GM12878 (cell line): ENCODE data around the gene IER5. TPM values are rescaled to one million over a fixed set of nuclear protein-coding genes. Genes with fewer than 3 reads are reported as not detected.

Experiments
- BCL11A ChIP-seq: IDR thresholded peaks from 2 replicates; pipeline ENCODE4 v1.6.1; 2011; ENCODE audit warnings: low read depth, low read length
- CHD1 ChIP-seq: IDR thresholded peaks from 2 replicates; pipeline ENCODE4 v1.6.1; 2012; ENCODE audit warnings: low read depth, low read length, improper control_type of control experiment
- CREB1 ChIP-seq: IDR thresholded peaks from 2 replicates; pipeline ENCODE4 v1.6.1; 2012; ENCODE audit warnings: low read depth, mild to moderate bottlenecking, inconsistent platforms
- EED ChIP-seq: sonication (generic); IDR thresholded peaks from 2 replicates; pipeline ENCODE4 v1.6.1; 2016; ENCODE audit warnings: antibody characterized with exemption, low read depth
- HDGF ChIP-seq: fragments of 450-650 bp; IDR thresholded peaks from 2 replicates; pipeline ENCODE4 v1.6.1; 2016; ENCODE audit warnings: antibody characterized with exemption
- KAT2A ChIP-seq: conservative IDR thresholded peaks from 2 replicates; pipeline ENCODE4 v1.6.1; 2011; ENCODE audit warnings: low read depth, low read length; ENCODE audit not compliant: control insufficient read depth
- KDM1A ChIP-seq: fragments of 200-600 bp; sonication (generic); IDR thresholded peaks from 2 replicates; pipeline ENCODE4 v1.6.1; 2016; ENCODE audit warnings: borderline replicate concordance
- NFXL1 ChIP-seq: fragments of 450-650 bp; IDR thresholded peaks from 2 replicates; pipeline ENCODE4 v1.6.1; 2017; ENCODE audit warnings: antibody characterized with exemption, mild to moderate bottlenecking, borderline replicate concordance
- NFYB ChIP-seq: IDR thresholded peaks from 2 replicates; pipeline ENCODE4 v1.6.1; 2011; ENCODE audit warnings: low read depth, mild to moderate bottlenecking, low read length, improper control_type of control experiment, moderate library complexity; ENCODE audit not compliant: insufficient read depth
- POLR2AphosphoS2 ChIP-seq: IDR thresholded peaks from 2 replicates; pipeline ENCODE4 v1.6.1; 2011; ENCODE audit warnings: low read depth, mild to moderate bottlenecking, low read length, improper control_type of control experiment, moderate library complexity
- SIN3A ChIP-seq: IDR thresholded peaks from 2 replicates; pipeline ENCODE4 v1.6.1; 2012; ENCODE audit warnings: low read depth, low read length, improper control_type of control experiment
- TCF3 ChIP-seq: IDR thresholded peaks from 2 replicates; pipeline ENCODE4 v1.6.1; 2012; ENCODE audit warnings: low read depth, mild to moderate bottlenecking, low read length, borderline replicate concordance; ENCODE audit not compliant: insufficient read depth
- YBX1 ChIP-seq: fragments of 450-650 bp; IDR thresholded peaks from 2 replicates; pipeline ENCODE4 v1.6.1; 2016; ENCODE audit warnings: antibody characterized with exemption
- ZNF622 ChIP-seq: fragments of 450-650 bp; IDR thresholded peaks from 2 replicates; pipeline ENCODE4 v1.6.1; 2017; ENCODE audit warnings: mild to moderate bottlenecking, inconsistent platforms
- polyA plus RNA-seq, 11 experiments: library from polyadenylated mRNA; depleted of rRNA in 4 of 11; unstranded in 6 of 11; stranded (reverse) in 5 of 11; fragments of >200 nt; fragmentation: Nextera tagmentation in 4 of 11; fragmentation: Illumina TruSeq in 1 of 11; extraction: Ambion mirVana in 4 of 11; extraction: Trizol in 1 of 11; gene quantifications; 1 replicate in 1 of 11; 2 replicates in 10 of 11; pipeline versions ENCODE4 v1.2.1 to v1.2.3, GENCODE V29; 2011 to 2016; ENCODE audit warnings: inconsistent platforms in 2 of 11, missing spikeins in 2 of 11, low read depth in 1 of 11
- total RNA-seq, 4 experiments: library from RNA; depleted of rRNA in 3 of 4; stranded (reverse); fragments of >200 nt in 3 of 4; fragmentation: Illumina TruSeq in 1 of 4; extraction: Trizol in 1 of 4; gene quantifications; 2 replicates each; pipeline versions ENCODE4 v1.2.1 to v1.2.3, GENCODE V29; 2013 to 2021
- TF ChIP-seq, protein P1 (sequence below): fragments of 450-650 bp; IDR thresholded peaks from 2 replicates; pipeline ENCODE4 v1.6.1; 2017; ENCODE audit warnings: mild to moderate bottlenecking, moderate library complexity
- TF ChIP-seq, protein P2 (sequence below): fragments of 450-650 bp; formaldehyde crosslinking; IDR thresholded peaks from 2 replicates; pipeline ENCODE4 v1.4.0; 2020; ENCODE audit warnings: mild to moderate bottlenecking, moderate library complexity
- TF ChIP-seq, protein P3 (sequence below): fragments of 450-650 bp; formaldehyde crosslinking; IDR thresholded peaks from 2 replicates; pipeline ENCODE4 v1.4.0; 2022; ENCODE audit warnings: mild to moderate bottlenecking, moderate library complexity
- TF ChIP-seq, protein P4 (sequence below): IDR thresholded peaks from 2 replicates; pipeline ENCODE4 v1.6.1; 2012; ENCODE audit warnings: low read depth, low read length, improper control_type of control experiment

Gene IER5
- total and polyA plus RNA-seq, 10 of the 15 experiments (the other 5 are each of a cell fraction or from before 2014, with no cell fraction given) = 4.3 to 75.2 (median 30.5) TPM

DNA sequence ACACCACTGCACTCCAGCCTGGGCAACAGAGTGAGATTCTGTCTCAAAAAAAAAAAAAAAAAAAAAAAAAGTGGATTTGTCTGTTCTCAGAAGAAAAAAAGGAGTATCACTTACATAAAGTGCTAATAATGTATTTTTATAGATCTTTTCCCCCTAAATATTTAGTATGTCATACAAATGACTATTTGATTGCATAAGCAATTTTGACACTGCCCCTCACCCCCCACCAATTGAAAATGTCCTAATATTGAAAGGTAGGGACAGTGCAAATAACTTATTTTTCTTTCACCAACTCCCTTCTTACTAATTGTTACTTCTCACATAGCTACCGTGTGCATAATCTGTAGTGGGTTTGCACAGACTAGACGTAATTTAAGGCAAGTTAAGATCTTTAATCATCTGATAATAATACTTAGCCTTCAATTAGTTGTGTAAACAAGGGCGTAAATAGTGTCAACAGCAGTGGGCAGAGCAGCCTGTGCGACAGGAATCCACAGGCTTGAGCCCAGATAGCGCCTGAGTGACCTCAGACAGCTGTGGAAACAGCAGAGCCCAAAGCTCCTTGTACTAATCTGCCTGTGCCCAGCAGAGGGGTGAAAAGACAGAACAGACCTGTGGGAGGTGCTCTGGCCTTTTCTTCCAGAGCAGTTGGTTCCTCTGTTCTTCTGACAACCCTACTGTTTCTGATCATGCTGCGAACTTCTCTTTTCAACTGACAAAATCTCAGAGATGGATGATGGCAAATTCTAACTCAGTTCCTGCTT is 4.5 kb upstream of the IER5 start (continued):
- TF ChIP-seq, protein P1, sequence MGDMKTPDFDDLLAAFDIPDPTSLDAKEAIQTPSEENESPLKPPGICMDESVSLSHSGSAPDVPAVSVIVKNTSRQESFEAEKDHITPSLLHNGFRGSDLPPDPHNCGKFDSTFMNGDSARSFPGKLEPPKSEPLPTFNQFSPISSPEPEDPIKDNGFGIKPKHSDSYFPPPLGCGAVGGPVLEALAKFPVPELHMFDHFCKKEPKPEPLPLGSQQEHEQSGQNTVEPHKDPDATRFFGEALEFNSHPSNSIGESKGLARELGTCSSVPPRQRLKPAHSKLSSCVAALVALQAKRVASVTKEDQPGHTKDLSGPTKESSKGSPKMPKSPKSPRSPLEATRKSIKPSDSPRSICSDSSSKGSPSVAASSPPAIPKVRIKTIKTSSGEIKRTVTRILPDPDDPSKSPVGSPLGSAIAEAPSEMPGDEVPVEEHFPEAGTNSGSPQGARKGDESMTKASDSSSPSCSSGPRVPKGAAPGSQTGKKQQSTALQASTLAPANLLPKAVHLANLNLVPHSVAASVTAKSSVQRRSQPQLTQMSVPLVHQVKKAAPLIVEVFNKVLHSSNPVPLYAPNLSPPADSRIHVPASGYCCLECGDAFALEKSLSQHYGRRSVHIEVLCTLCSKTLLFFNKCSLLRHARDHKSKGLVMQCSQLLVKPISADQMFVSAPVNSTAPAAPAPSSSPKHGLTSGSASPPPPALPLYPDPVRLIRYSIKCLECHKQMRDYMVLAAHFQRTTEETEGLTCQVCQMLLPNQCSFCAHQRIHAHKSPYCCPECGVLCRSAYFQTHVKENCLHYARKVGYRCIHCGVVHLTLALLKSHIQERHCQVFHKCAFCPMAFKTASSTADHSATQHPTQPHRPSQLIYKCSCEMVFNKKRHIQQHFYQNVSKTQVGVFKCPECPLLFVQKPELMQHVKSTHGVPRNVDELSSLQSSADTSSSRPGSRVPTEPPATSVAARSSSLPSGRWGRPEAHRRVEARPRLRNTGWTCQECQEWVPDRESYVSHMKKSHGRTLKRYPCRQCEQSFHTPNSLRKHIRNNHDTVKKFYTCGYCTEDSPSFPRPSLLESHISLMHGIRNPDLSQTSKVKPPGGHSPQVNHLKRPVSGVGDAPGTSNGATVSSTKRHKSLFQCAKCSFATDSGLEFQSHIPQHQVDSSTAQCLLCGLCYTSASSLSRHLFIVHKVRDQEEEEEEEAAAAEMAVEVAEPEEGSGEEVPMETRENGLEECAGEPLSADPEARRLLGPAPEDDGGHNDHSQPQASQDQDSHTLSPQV = no peak
- TF ChIP-seq CREB1 (no peak), NFXL1 (no peak), TCF3 (no peak), NFYB (no peak), BCL11A (no peak), POLR2AphosphoS2 (no peak), YBX1 (no peak), KAT2A (no peak), CHD1 (no peak), ZNF622 (no peak), HDGF (no peak), SIN3A (no peak), KDM1A (no peak), EED (peak; percentile 46; the same call in 1 of the 2 replicates)
- TF ChIP-seq, protein P2, sequence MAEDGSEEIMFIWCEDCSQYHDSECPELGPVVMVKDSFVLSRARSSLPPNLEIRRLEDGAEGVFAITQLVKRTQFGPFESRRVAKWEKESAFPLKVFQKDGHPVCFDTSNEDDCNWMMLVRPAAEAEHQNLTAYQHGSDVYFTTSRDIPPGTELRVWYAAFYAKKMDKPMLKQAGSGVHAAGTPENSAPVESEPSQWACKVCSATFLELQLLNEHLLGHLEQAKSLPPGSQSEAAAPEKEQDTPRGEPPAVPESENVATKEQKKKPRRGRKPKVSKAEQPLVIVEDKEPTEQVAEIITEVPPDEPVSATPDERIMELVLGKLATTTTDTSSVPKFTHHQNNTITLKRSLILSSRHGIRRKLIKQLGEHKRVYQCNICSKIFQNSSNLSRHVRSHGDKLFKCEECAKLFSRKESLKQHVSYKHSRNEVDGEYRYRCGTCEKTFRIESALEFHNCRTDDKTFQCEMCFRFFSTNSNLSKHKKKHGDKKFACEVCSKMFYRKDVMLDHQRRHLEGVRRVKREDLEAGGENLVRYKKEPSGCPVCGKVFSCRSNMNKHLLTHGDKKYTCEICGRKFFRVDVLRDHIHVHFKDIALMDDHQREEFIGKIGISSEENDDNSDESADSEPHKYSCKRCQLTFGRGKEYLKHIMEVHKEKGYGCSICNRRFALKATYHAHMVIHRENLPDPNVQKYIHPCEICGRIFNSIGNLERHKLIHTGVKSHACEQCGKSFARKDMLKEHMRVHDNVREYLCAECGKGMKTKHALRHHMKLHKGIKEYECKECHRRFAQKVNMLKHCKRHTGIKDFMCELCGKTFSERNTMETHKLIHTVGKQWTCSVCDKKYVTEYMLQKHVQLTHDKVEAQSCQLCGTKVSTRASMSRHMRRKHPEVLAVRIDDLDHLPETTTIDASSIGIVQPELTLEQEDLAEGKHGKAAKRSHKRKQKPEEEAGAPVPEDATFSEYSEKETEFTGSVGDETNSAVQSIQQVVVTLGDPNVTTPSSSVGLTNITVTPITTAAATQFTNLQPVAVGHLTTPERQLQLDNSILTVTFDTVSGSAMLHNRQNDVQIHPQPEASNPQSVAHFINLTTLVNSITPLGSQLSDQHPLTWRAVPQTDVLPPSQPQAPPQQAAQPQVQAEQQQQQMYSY (CRISPR knock-in tag) = no peak
- TF ChIP-seq, protein P3, sequence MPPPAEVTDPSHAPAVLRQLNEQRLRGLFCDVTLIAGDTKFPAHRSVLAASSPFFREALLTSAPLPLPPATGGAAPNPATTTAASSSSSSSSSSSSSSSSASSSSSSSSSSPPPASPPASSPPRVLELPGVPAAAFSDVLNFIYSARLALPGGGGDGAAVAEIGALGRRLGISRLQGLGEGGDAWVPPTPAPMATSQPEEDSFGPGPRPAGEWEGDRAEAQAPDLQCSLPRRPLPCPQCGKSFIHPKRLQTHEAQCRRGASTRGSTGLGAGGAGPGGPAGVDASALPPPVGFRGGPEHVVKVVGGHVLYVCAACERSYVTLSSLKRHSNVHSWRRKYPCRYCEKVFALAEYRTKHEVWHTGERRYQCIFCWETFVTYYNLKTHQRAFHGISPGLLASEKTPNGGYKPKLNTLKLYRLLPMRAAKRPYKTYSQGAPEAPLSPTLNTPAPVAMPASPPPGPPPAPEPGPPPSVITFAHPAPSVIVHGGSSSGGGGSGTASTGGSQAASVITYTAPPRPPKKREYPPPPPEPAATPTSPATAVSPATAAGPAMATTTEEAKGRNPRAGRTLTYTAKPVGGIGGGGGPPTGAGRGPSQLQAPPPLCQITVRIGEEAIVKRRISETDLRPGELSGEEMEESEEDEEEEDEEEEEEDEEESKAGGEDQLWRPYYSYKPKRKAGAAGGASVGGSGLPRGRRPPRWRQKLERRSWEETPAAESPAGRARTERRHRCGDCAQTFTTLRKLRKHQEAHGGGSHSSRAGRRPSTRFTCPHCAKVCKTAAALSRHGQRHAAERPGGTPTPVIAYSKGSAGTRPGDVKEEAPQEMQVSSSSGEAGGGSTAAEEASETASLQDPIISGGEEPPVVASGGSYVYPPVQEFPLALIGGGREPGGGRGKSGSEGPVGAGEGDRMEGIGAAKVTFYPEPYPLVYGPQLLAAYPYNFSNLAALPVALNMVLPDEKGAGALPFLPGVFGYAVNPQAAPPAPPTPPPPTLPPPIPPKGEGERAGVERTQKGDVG (CRISPR knock-in tag) = no peak
- TF ChIP-seq, protein P4, sequence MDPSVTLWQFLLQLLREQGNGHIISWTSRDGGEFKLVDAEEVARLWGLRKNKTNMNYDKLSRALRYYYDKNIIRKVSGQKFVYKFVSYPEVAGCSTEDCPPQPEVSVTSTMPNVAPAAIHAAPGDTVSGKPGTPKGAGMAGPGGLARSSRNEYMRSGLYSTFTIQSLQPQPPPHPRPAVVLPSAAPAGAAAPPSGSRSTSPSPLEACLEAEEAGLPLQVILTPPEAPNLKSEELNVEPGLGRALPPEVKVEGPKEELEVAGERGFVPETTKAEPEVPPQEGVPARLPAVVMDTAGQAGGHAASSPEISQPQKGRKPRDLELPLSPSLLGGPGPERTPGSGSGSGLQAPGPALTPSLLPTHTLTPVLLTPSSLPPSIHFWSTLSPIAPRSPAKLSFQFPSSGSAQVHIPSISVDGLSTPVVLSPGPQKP = no peak
